H9 (cell line): ENCODE results near the gene SCTR. TPM values are rescaled to one million over a fixed set of nuclear protein-coding genes. Genes with fewer than 3 reads are reported as not detected.

Experiments
- DNase-seq: peaks from one replicate; pipeline ENCODE4 v3.0.0-alpha.2; 2017
- H2AFZ ChIP-seq: one replicate; pipeline ENCODE4 v1.6.1; 2013; ENCODE audit warnings: mild to moderate bottlenecking, low read length, control low read depth, moderate library complexity
- H2AK5ac ChIP-seq: 2 replicates; pipeline ENCODE4 v1.6.1; 2013; ENCODE audit warnings: low read length, control low read depth, mixed read lengths; ENCODE audit not compliant: insufficient read length
- H2BK120ac ChIP-seq: one replicate; pipeline ENCODE4 v1.6.1; 2013; ENCODE audit warnings: low read depth, mild to moderate bottlenecking, low read length, control low read depth, inconsistent platforms; ENCODE audit not compliant: poor library complexity, severe bottlenecking
- H2BK12ac ChIP-seq: 2 replicates; pipeline ENCODE4 v1.6.1; 2013; ENCODE audit warnings: low read length, control low read depth, mixed read lengths, low read depth; ENCODE audit not compliant: insufficient read length
- H2BK15ac ChIP-seq: 2 replicates; pipeline ENCODE4 v1.6.1; 2013; ENCODE audit warnings: low read depth, low read length, control low read depth
- H2BK20ac ChIP-seq: one replicate; pipeline ENCODE4 v1.6.1; 2013; ENCODE audit warnings: low read depth, mild to moderate bottlenecking, low read length, control low read depth, inconsistent platforms; ENCODE audit not compliant: poor library complexity, severe bottlenecking
- H2BK5ac ChIP-seq: 2 replicates; pipeline ENCODE4 v1.6.1; 2013; ENCODE audit warnings: low read length, control low read depth, mixed read lengths; ENCODE audit not compliant: insufficient read length
- H3K14ac ChIP-seq: 2 replicates; pipeline ENCODE4 v1.6.1; 2013; ENCODE audit warnings: low read length, control low read depth; ENCODE audit not compliant: insufficient read depth
- H3K18ac ChIP-seq: 2 replicates; pipeline ENCODE4 v1.6.1; 2013; ENCODE audit warnings: low read depth, mild to moderate bottlenecking, mixed read lengths, low read length, control low read depth; ENCODE audit not compliant: insufficient read length
- H3K23ac ChIP-seq: 2 replicates; pipeline ENCODE4 v1.6.1; 2013; ENCODE audit warnings: low read length, control low read depth, mixed read lengths, low read depth; ENCODE audit not compliant: insufficient read length
- H3K23me2 ChIP-seq: 2 replicates; pipeline ENCODE4 v1.6.1; 2013; ENCODE audit warnings: low read depth, mild to moderate bottlenecking, mixed read lengths, low read length, control low read depth; ENCODE audit not compliant: insufficient read length, poor library complexity, severe bottlenecking
- H3K27ac ChIP-seq: 2 replicates; pipeline ENCODE4 v1.5.1; 2013; ENCODE audit warnings: low read length, control low read depth, mixed read lengths, low read depth; ENCODE audit not compliant: insufficient read length
- H3K27me3 ChIP-seq: 2 replicates; pipeline ENCODE4 v1.6.1; 2013; ENCODE audit warnings: low read length, control low read depth, inconsistent platforms; ENCODE audit not compliant: insufficient read depth
- H3K4ac ChIP-seq: 2 replicates; pipeline ENCODE4 v1.6.1; 2013; ENCODE audit warnings: low read depth, mild to moderate bottlenecking, control low read depth, inconsistent platforms, low read length, moderate library complexity
- H3K4me1 ChIP-seq: 2 replicates; pipeline ENCODE4 v1.6.1; 2013; ENCODE audit warnings: low read length, control low read depth, inconsistent platforms; ENCODE audit not compliant: insufficient read depth
- H3K4me2 ChIP-seq: 2 replicates; pipeline ENCODE4 v1.6.1; 2013; ENCODE audit warnings: low read length, control low read depth, mixed read lengths; ENCODE audit not compliant: insufficient read length, insufficient read depth
- H3K56ac ChIP-seq: 2 replicates; pipeline ENCODE4 v1.6.1; 2013; ENCODE audit warnings: low read depth, mild to moderate bottlenecking, mixed read lengths, low read length, control low read depth; ENCODE audit not compliant: insufficient read length
- H3K79me1 ChIP-seq: 2 replicates; pipeline ENCODE4 v1.6.1; 2013; ENCODE audit warnings: low read depth, mild to moderate bottlenecking, moderate library complexity, low read length, control low read depth, inconsistent platforms; ENCODE audit not compliant: insufficient read depth, poor library complexity, severe bottlenecking
- H3K79me2 ChIP-seq: 2 replicates; pipeline ENCODE4 v1.6.1; 2013; ENCODE audit warnings: low read length, control low read depth, inconsistent platforms; ENCODE audit not compliant: insufficient read depth
- H3K9ac ChIP-seq: 2 replicates; pipeline ENCODE4 v1.6.1; 2013; ENCODE audit warnings: low read length, control low read depth, mixed read lengths; ENCODE audit not compliant: insufficient read length; ENCODE audit errors: extremely low read depth
- H3K9me3 ChIP-seq: one replicate; pipeline ENCODE4 v1.6.1; 2013; ENCODE audit warnings: low read depth, low read length, inconsistent platforms; ENCODE audit not compliant: control insufficient read depth
- H3T11ph ChIP-seq: one replicate; pipeline ENCODE4 v1.6.1; 2013; ENCODE audit warnings: mild to moderate bottlenecking, low read length, control low read depth, inconsistent platforms
- H4K20me1 ChIP-seq: one replicate; pipeline ENCODE4 v1.6.1; 2013; ENCODE audit not compliant: control insufficient read depth, insufficient read length, insufficient read depth
- H4K5ac ChIP-seq: 2 replicates; pipeline ENCODE4 v1.6.1; 2013; ENCODE audit warnings: low read depth, mild to moderate bottlenecking, mixed read lengths, low read length, control low read depth; ENCODE audit not compliant: insufficient read length
- H4K8ac ChIP-seq: replicated peaks from 2 replicates; pipeline ENCODE4 v1.6.1; 2013; ENCODE audit warnings: low read length, control low read depth, mixed read lengths, low read depth; ENCODE audit not compliant: insufficient read length
- H4K91ac ChIP-seq: 2 replicates; pipeline ENCODE4 v1.6.1; 2013; ENCODE audit warnings: low read depth, mild to moderate bottlenecking, moderate library complexity, mixed read lengths, low read length, control low read depth; ENCODE audit not compliant: insufficient read length
- H3K27ac Mint-ChIP-seq, 3 experiments: 2 replicates in 2 of 3; 3 replicates in 1 of 3; pipeline ENCODE4 v1.8.0; 2020 to 2021; ENCODE audit warnings: mixed read lengths in 3 of 3, mild to moderate bottlenecking in 1 of 3, moderate library complexity in 1 of 3
- H3K27me3 Mint-ChIP-seq: 2 replicates; pipeline ENCODE4 v1.8.0; 2021; ENCODE audit warnings: low read depth, mild to moderate bottlenecking, moderate library complexity, mixed read lengths
- H3K36me3 Mint-ChIP-seq, 3 experiments: 2 replicates in 2 of 3; 3 replicates in 1 of 3; pipeline ENCODE4 v1.8.0; 2020 to 2021; ENCODE audit warnings: low read depth in 3 of 3, mixed read lengths in 3 of 3; ENCODE audit not compliant: insufficient read depth in 1 of 3
- H3K4me1 Mint-ChIP-seq, 2 experiments: 2 replicates each; pipeline ENCODE4 v1.8.0; 2020; ENCODE audit warnings: mixed read lengths in 2 of 2
- H3K4me3 Mint-ChIP-seq, 2 experiments: 2 replicates in 1 of 2; 3 replicates in 1 of 2; pipeline ENCODE4 v1.8.0; 2020 to 2021; ENCODE audit warnings: mild to moderate bottlenecking in 2 of 2, mixed read lengths in 2 of 2, moderate library complexity in 1 of 2
- H3K9me3 Mint-ChIP-seq, 2 experiments: 2 replicates in 1 of 2; 3 replicates in 1 of 2; pipeline ENCODE4 v1.8.0; 2020; ENCODE audit warnings: mild to moderate bottlenecking in 2 of 2, mixed read lengths in 2 of 2, moderate library complexity in 1 of 2
- WGBS: extraction: QIAGEN DNeasy Blood & Tissue Kit; methylation state at CpG from one replicate; pipeline ENCODE4 v1.1.7; 2013; ENCODE audit warnings: missing lambda C conversion rate, low lambda C conversion rate, mixed read lengths; ENCODE audit not compliant: insufficient read length; ENCODE audit errors: extremely low coverage; 5-methylcytosine and 5-hydroxymethylcytosine counted together
- total RNA-seq: library from RNA; stranded (reverse); gene quantifications from 2 replicates; pipeline ENCODE4 v1.2.1, GENCODE V29; 2021
- TF ChIP-seq, protein P1 (sequence below): fragments of 200-600 bp; sonication (generic); conservative IDR thresholded peaks from 3 replicates; pipeline ENCODE4 v1.8.0; 2021; ENCODE audit warnings: antibody characterized with exemption, mild to moderate bottlenecking

The SCTR gene
- total RNA-seq, 1 experiment from 2014 or later: not detected

DNA sequence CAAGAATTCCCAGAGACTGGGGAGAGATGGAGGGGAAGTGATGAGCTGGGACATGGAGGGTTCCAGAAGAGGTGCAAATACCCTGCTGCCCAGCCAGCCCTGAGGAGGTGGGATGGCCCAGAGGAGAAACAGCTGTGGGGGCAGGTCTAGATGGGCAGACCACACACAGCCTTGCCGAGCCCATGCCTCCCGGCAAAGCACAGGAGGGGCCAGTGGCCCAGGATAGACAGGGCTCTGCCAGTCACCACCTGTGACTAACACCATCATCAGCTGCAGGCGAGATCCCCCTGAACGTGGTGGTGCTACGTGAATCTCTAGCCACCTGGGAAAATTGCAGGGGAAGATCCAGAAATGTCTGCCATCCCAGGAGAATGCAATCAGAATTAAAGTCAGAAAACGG is 39.4 kb downstream of the SCTR start:
- Histone ChIP-seq H2BK120ac (no peak overlapping the region), H2BK5ac (no peak overlapping the region), H3K9me3 (no peaks in the 10 kb centered on the region), H4K8ac (no peak overlapping the region), H3K18ac (no peak overlapping the region), H2AK5ac (no peak overlapping the region), H3K27me3 (no peaks in the 10 kb centered on the region), H3K56ac (no peak overlapping the region), H2BK15ac (no peak overlapping the region), H2AFZ (no peak overlapping the region), H2BK12ac (no peak overlapping the region), H3K79me1 (no peaks in the 10 kb centered on the region), H3K79me2 (no peaks in the 10 kb centered on the region), H3K27ac (no peak overlapping the region), H4K5ac (no peak overlapping the region), H3K23ac (no peak overlapping the region), H3K23me2 (no peaks in the 10 kb centered on the region), H3T11ph (no peak overlapping the region), H3K4me1 (no peaks in the 10 kb centered on the region; the same call in 1 of the 2 replicates), H3K4me2 (no peak overlapping the region), H2BK20ac (no peak overlapping the region), H4K91ac (no peak overlapping the region), H3K14ac (no peak overlapping the region), H4K20me1 (no peaks in the 10 kb centered on the region), H3K9ac (no peak overlapping the region), H3K4ac (no peak overlapping the region)
- no peak for DNase-seq
- Mint-ChIP-seq H3K27ac (no peak overlapping the region), H3K36me3 (no peaks in the 10 kb centered on the region), H3K4me3 (no peak overlapping the region), H3K27me3 (peaks cover 1% of the 10 kb centered on the region), H3K4me1 (peaks cover 12 to 29% of the 10 kb centered on the region in 2 experiments), H3K9me3 (no peaks in the 10 kb centered on the region; a peak in 1 of 5 replicates)
- no CpG with 5 or more reads among the region's 6 CpGs for WGBS
- TF ChIP-seq, protein P1, sequence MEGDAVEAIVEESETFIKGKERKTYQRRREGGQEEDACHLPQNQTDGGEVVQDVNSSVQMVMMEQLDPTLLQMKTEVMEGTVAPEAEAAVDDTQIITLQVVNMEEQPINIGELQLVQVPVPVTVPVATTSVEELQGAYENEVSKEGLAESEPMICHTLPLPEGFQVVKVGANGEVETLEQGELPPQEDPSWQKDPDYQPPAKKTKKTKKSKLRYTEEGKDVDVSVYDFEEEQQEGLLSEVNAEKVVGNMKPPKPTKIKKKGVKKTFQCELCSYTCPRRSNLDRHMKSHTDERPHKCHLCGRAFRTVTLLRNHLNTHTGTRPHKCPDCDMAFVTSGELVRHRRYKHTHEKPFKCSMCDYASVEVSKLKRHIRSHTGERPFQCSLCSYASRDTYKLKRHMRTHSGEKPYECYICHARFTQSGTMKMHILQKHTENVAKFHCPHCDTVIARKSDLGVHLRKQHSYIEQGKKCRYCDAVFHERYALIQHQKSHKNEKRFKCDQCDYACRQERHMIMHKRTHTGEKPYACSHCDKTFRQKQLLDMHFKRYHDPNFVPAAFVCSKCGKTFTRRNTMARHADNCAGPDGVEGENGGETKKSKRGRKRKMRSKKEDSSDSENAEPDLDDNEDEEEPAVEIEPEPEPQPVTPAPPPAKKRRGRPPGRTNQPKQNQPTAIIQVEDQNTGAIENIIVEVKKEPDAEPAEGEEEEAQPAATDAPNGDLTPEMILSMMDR: no peak
